ENCODE results near the gene EVPL. TPM values are rescaled to one million over a fixed set of nuclear protein-coding genes. Genes with fewer than 3 reads are reported as not detected.

EVPL gene
- total and polyA plus RNA-seq, 8 donors = 1.2 to 105 (median 9.0) TPM

- no peaks in the 10 kb centered on the region for H3K9me3 ChIP-seq
- H3K27me3 ChIP-seq = peaks cover 0 to 5% (median 0%) of the 10 kb centered on the region in 3 donors
- H3K4me3 ChIP-seq = no peak overlapping the region
- intact Hi-C loops (cut with DNase I; ENCODE audit: low total_unique reads) = no loop called here
- TF ChIP-seq EP300 (IDR thresholded peaks at IDR 0.05) = no peak
- no peak for TF ChIP-seq POLR2A (IDR thresholded peaks at IDR 0.05)
- TF ChIP-seq CTCF (IDR thresholded peaks at IDR 0.05) = no peak
- no peak for TF ChIP-seq POLR2AphosphoS5 (IDR thresholded peaks at IDR 0.05)
- H3K4me1 ChIP-seq = peaks cover 0 to 16% (median 11%) of the 10 kb centered on the region in 4 donors
- WGBS, 5 donors = 89 to 95% (median 90%) methylated on average over 5 of the region's 5 CpGs
- peaks cover 0 to 23% (median 13%) of the 10 kb centered on the region in 4 donors for H3K36me3 ChIP-seq
- no peak overlapping the region for H3K27ac ChIP-seq
- no peak for DNase-seq
Measured at GRCh38 chr17:76011951-76012350, 15.2 kb downstream of the EVPL start.

GRCh38 chr17:76009969-76010661 is 17.0 kb downstream of the EVPL start:
- peaks cover 0 to 20% (median 11%) of the 10 kb centered on the region in 4 donors for H3K4me1 ChIP-seq
- WGBS, 5 donors = 87 to 92% (median 90%) methylated on average over 21 of the region's 21 CpGs

GRCh38 chr17:76009447-76009846 is 17.7 kb downstream of the EVPL start:
- DNase-seq = no peak
- Histone ChIP-seq H3K4me1 (peaks cover 0 to 13% (median 4%) of the 10 kb centered on the region in 4 donors), H3K27ac (no peak overlapping the region), H3K36me3 (peaks cover 0 to 28% (median 16%) of the 10 kb centered on the region in 4 donors), H3K27me3 (no peaks in the 10 kb centered on the region), H3K4me3 (no peak overlapping the region), H3K9me3 (no peaks in the 10 kb centered on the region)
- intact Hi-C loops (cut with DNase I; ENCODE audit: low total_unique reads) = loop anchor here (5.0 kb wide), 1 partner anchor 92 kb away; no protein-coding TSS in a partner anchor
- 92 to 96% (median 94%) methylated on average over 20 of the region's 20 CpGs for WGBS, 5 donors
- TF ChIP-seq EP300 (IDR thresholded peaks at IDR 0.05) = no peak
- no peak for TF ChIP-seq CTCF (IDR thresholded peaks at IDR 0.05)
- TF ChIP-seq POLR2AphosphoS5 (IDR thresholded peaks at IDR 0.05) = no peak
- TF ChIP-seq POLR2A (IDR thresholded peaks at IDR 0.05) = no peak

More at GRCh38 chr17:76009969-76010661, 17.0 kb downstream of the EVPL start:
- no peaks in the 10 kb centered on the region for H3K9me3 ChIP-seq
- DNase-seq = no peak
- TF ChIP-seq POLR2A (IDR thresholded peaks at IDR 0.05) (no peak), EP300 (IDR thresholded peaks at IDR 0.05) (no peak), CTCF (IDR thresholded peaks at IDR 0.05) (no peak), POLR2AphosphoS5 (IDR thresholded peaks at IDR 0.05) (no peak)
- H3K27ac ChIP-seq = no peak overlapping the region
- H3K27me3 ChIP-seq = peaks cover 0 to 5% (median 0%) of the 10 kb centered on the region in 3 donors
- H3K4me3 ChIP-seq = no peak overlapping the region
- H3K36me3 ChIP-seq = peaks cover 0 to 23% (median 13%) of the 10 kb centered on the region in 4 donors
- intact Hi-C loops (cut with DNase I; ENCODE audit: low total_unique reads) = loop anchor here (5.0 kb wide), 1 partner anchor 93 kb away; no protein-coding TSS in a partner anchor

GRCh38 chr17:76008630-76009425 is 18.3 kb downstream of the EVPL start:
- peaks cover 0 to 34% (median 17%) of the 10 kb centered on the region in 4 donors for H3K36me3 ChIP-seq
- intact Hi-C loops (cut with DNase I; ENCODE audit: low total_unique reads) = loop anchor here (5.0 kb wide), 1 partner anchor 92 kb away; no protein-coding TSS in a partner anchor
- H3K27me3 ChIP-seq = no peaks in the 10 kb centered on the region
- DNase-seq = no peak
- TF ChIP-seq POLR2A (IDR thresholded peaks at IDR 0.05) = no peak
- TF ChIP-seq POLR2AphosphoS5 (IDR thresholded peaks at IDR 0.05) = no peak
- no peak for TF ChIP-seq CTCF (IDR thresholded peaks at IDR 0.05)
- no peak for TF ChIP-seq EP300 (IDR thresholded peaks at IDR 0.05)
- peaks cover under 1 to 12% (median under 1%) of the 10 kb centered on the region in 4 donors for H3K4me1 ChIP-seq
- no peak overlapping the region for H3K27ac ChIP-seq
- H3K4me3 ChIP-seq = no peak overlapping the region
- 89 to 95% (median 94%) methylated on average over 50 to 56 of the region's 56 CpGs for WGBS, 5 donors
- H3K9me3 ChIP-seq = no peaks in the 10 kb centered on the region

Measured in stomach (tissue), 9 donors.